Esophagus mucosa (tissue), 1 donor: ENCODE data around the gene NDUFAF5. TPM values are rescaled to one million over a fixed set of nuclear protein-coding genes. Genes with fewer than 3 reads are reported as not detected.

Experiments used
- total RNA-seq: library from RNA; stranded (reverse); gene quantifications from one replicate; pipeline ENCODE4 v1.2.4, GENCODE V29; 2023
- donor health status: DM: yes; HTN: yes; CAD: no.

NDUFAF5 gene
- total RNA-seq, 1 donor from 2014 or later, result 17.7 TPM

Other genes starting within 250 kb of the NDUFAF5 start
- gene TASP1, start 146.1 kb upstream of the NDUFAF5 start, total RNA-seq, result 6.5 TPM
- gene ESF1, start 109 bp upstream of the NDUFAF5 start, total RNA-seq, result 7.9 TPM
- not detected for gene SEL1L2, start 205.6 kb downstream of the NDUFAF5 start, total RNA-seq
- gene MACROD2, start 210.5 kb downstream of the NDUFAF5 start, total RNA-seq, result 2.2 TPM